H9 (cell line): ENCODE measurements around the gene BMERB1. TPM values are rescaled to one million over a fixed set of nuclear protein-coding genes. Genes with fewer than 3 reads are reported as not detected.
A peak's percentile ranks its signal among the peaks of the same experiment; 100 is the strongest.

Experiments used
- DNase-seq: peaks from one replicate; pipeline ENCODE4 v3.0.0-alpha.2; 2017
- H2AFZ ChIP-seq: one replicate; pipeline ENCODE4 v1.6.1; 2013; ENCODE audit warnings: mild to moderate bottlenecking, low read length, control low read depth, moderate library complexity
- H2AK5ac ChIP-seq: 2 replicates; pipeline ENCODE4 v1.6.1; 2013; ENCODE audit warnings: low read length, control low read depth, mixed read lengths; ENCODE audit not compliant: insufficient read length
- H2BK120ac ChIP-seq: one replicate; pipeline ENCODE4 v1.6.1; 2013; ENCODE audit warnings: low read depth, mild to moderate bottlenecking, low read length, control low read depth, inconsistent platforms; ENCODE audit not compliant: poor library complexity, severe bottlenecking
- H2BK12ac ChIP-seq: 2 replicates; pipeline ENCODE4 v1.6.1; 2013; ENCODE audit warnings: low read length, control low read depth, mixed read lengths, low read depth; ENCODE audit not compliant: insufficient read length
- H2BK15ac ChIP-seq: 2 replicates; pipeline ENCODE4 v1.6.1; 2013; ENCODE audit warnings: low read depth, low read length, control low read depth
- H2BK20ac ChIP-seq: one replicate; pipeline ENCODE4 v1.6.1; 2013; ENCODE audit warnings: low read depth, mild to moderate bottlenecking, low read length, control low read depth, inconsistent platforms; ENCODE audit not compliant: poor library complexity, severe bottlenecking
- H2BK5ac ChIP-seq: 2 replicates; pipeline ENCODE4 v1.6.1; 2013; ENCODE audit warnings: low read length, control low read depth, mixed read lengths; ENCODE audit not compliant: insufficient read length
- H3K14ac ChIP-seq: 2 replicates; pipeline ENCODE4 v1.6.1; 2013; ENCODE audit warnings: low read length, control low read depth; ENCODE audit not compliant: insufficient read depth
- H3K18ac ChIP-seq: 2 replicates; pipeline ENCODE4 v1.6.1; 2013; ENCODE audit warnings: low read depth, mild to moderate bottlenecking, mixed read lengths, low read length, control low read depth; ENCODE audit not compliant: insufficient read length
- H3K23ac ChIP-seq: 2 replicates; pipeline ENCODE4 v1.6.1; 2013; ENCODE audit warnings: low read length, control low read depth, mixed read lengths, low read depth; ENCODE audit not compliant: insufficient read length
- H3K23me2 ChIP-seq: 2 replicates; pipeline ENCODE4 v1.6.1; 2013; ENCODE audit warnings: low read depth, mild to moderate bottlenecking, mixed read lengths, low read length, control low read depth; ENCODE audit not compliant: insufficient read length, poor library complexity, severe bottlenecking
- H3K27ac ChIP-seq: 2 replicates; pipeline ENCODE4 v1.5.1; 2013; ENCODE audit warnings: low read length, control low read depth, mixed read lengths, low read depth; ENCODE audit not compliant: insufficient read length
- H3K27me3 ChIP-seq: 2 replicates; pipeline ENCODE4 v1.6.1; 2013; ENCODE audit warnings: low read length, control low read depth, inconsistent platforms; ENCODE audit not compliant: insufficient read depth
- H3K4ac ChIP-seq: 2 replicates; pipeline ENCODE4 v1.6.1; 2013; ENCODE audit warnings: low read depth, mild to moderate bottlenecking, control low read depth, inconsistent platforms, low read length, moderate library complexity
- H3K4me1 ChIP-seq: 2 replicates; pipeline ENCODE4 v1.6.1; 2013; ENCODE audit warnings: low read length, control low read depth, inconsistent platforms; ENCODE audit not compliant: insufficient read depth
- H3K4me2 ChIP-seq: 2 replicates; pipeline ENCODE4 v1.6.1; 2013; ENCODE audit warnings: low read length, control low read depth, mixed read lengths; ENCODE audit not compliant: insufficient read length, insufficient read depth
- H3K56ac ChIP-seq: 2 replicates; pipeline ENCODE4 v1.6.1; 2013; ENCODE audit warnings: low read depth, mild to moderate bottlenecking, mixed read lengths, low read length, control low read depth; ENCODE audit not compliant: insufficient read length
- H3K79me1 ChIP-seq: 2 replicates; pipeline ENCODE4 v1.6.1; 2013; ENCODE audit warnings: low read depth, mild to moderate bottlenecking, moderate library complexity, low read length, control low read depth, inconsistent platforms; ENCODE audit not compliant: insufficient read depth, poor library complexity, severe bottlenecking
- H3K79me2 ChIP-seq: 2 replicates; pipeline ENCODE4 v1.6.1; 2013; ENCODE audit warnings: low read length, control low read depth, inconsistent platforms; ENCODE audit not compliant: insufficient read depth
- H3K9ac ChIP-seq: 2 replicates; pipeline ENCODE4 v1.6.1; 2013; ENCODE audit warnings: low read length, control low read depth, mixed read lengths; ENCODE audit not compliant: insufficient read length; ENCODE audit errors: extremely low read depth
- H3K9me3 ChIP-seq: one replicate; pipeline ENCODE4 v1.6.1; 2013; ENCODE audit warnings: low read depth, low read length, inconsistent platforms; ENCODE audit not compliant: control insufficient read depth
- H3T11ph ChIP-seq: one replicate; pipeline ENCODE4 v1.6.1; 2013; ENCODE audit warnings: mild to moderate bottlenecking, low read length, control low read depth, inconsistent platforms
- H4K20me1 ChIP-seq: one replicate; pipeline ENCODE4 v1.6.1; 2013; ENCODE audit not compliant: control insufficient read depth, insufficient read length, insufficient read depth
- H4K5ac ChIP-seq: 2 replicates; pipeline ENCODE4 v1.6.1; 2013; ENCODE audit warnings: low read depth, mild to moderate bottlenecking, mixed read lengths, low read length, control low read depth; ENCODE audit not compliant: insufficient read length
- H4K8ac ChIP-seq: replicated peaks from 2 replicates; pipeline ENCODE4 v1.6.1; 2013; ENCODE audit warnings: low read length, control low read depth, mixed read lengths, low read depth; ENCODE audit not compliant: insufficient read length
- H4K91ac ChIP-seq: 2 replicates; pipeline ENCODE4 v1.6.1; 2013; ENCODE audit warnings: low read depth, mild to moderate bottlenecking, moderate library complexity, mixed read lengths, low read length, control low read depth; ENCODE audit not compliant: insufficient read length
- H3K27ac Mint-ChIP-seq, 3 experiments: 2 replicates in 2 of 3; 3 replicates in 1 of 3; pipeline ENCODE4 v1.8.0; 2020 to 2021; ENCODE audit warnings: mixed read lengths in 3 of 3, mild to moderate bottlenecking in 1 of 3, moderate library complexity in 1 of 3
- H3K27me3 Mint-ChIP-seq: 2 replicates; pipeline ENCODE4 v1.8.0; 2021; ENCODE audit warnings: low read depth, mild to moderate bottlenecking, moderate library complexity, mixed read lengths
- H3K36me3 Mint-ChIP-seq, 3 experiments: 2 replicates in 2 of 3; 3 replicates in 1 of 3; pipeline ENCODE4 v1.8.0; 2020 to 2021; ENCODE audit warnings: low read depth in 3 of 3, mixed read lengths in 3 of 3; ENCODE audit not compliant: insufficient read depth in 1 of 3
- H3K4me1 Mint-ChIP-seq, 2 experiments: 2 replicates each; pipeline ENCODE4 v1.8.0; 2020; ENCODE audit warnings: mixed read lengths in 2 of 2
- H3K4me3 Mint-ChIP-seq, 2 experiments: 2 replicates in 1 of 2; 3 replicates in 1 of 2; pipeline ENCODE4 v1.8.0; 2020 to 2021; ENCODE audit warnings: mild to moderate bottlenecking in 2 of 2, mixed read lengths in 2 of 2, moderate library complexity in 1 of 2
- H3K9me3 Mint-ChIP-seq, 2 experiments: 2 replicates in 1 of 2; 3 replicates in 1 of 2; pipeline ENCODE4 v1.8.0; 2020; ENCODE audit warnings: mild to moderate bottlenecking in 2 of 2, mixed read lengths in 2 of 2, moderate library complexity in 1 of 2
- WGBS: extraction: QIAGEN DNeasy Blood & Tissue Kit; methylation state at CpG from one replicate; pipeline ENCODE4 v1.1.7; 2013; ENCODE audit warnings: missing lambda C conversion rate, low lambda C conversion rate, mixed read lengths; ENCODE audit not compliant: insufficient read length; ENCODE audit errors: extremely low coverage; 5-methylcytosine and 5-hydroxymethylcytosine counted together
- total RNA-seq: library from RNA; stranded (reverse); gene quantifications from 2 replicates; pipeline ENCODE4 v1.2.1, GENCODE V29; 2021
- TF ChIP-seq, protein P1 (sequence below): fragments of 200-600 bp; sonication (generic); conservative IDR thresholded peaks from 3 replicates; pipeline ENCODE4 v1.8.0; 2021; ENCODE audit warnings: antibody characterized with exemption, mild to moderate bottlenecking

The BMERB1 gene
- total RNA-seq, 1 experiment from 2014 or later: 19.5 TPM

DNA sequence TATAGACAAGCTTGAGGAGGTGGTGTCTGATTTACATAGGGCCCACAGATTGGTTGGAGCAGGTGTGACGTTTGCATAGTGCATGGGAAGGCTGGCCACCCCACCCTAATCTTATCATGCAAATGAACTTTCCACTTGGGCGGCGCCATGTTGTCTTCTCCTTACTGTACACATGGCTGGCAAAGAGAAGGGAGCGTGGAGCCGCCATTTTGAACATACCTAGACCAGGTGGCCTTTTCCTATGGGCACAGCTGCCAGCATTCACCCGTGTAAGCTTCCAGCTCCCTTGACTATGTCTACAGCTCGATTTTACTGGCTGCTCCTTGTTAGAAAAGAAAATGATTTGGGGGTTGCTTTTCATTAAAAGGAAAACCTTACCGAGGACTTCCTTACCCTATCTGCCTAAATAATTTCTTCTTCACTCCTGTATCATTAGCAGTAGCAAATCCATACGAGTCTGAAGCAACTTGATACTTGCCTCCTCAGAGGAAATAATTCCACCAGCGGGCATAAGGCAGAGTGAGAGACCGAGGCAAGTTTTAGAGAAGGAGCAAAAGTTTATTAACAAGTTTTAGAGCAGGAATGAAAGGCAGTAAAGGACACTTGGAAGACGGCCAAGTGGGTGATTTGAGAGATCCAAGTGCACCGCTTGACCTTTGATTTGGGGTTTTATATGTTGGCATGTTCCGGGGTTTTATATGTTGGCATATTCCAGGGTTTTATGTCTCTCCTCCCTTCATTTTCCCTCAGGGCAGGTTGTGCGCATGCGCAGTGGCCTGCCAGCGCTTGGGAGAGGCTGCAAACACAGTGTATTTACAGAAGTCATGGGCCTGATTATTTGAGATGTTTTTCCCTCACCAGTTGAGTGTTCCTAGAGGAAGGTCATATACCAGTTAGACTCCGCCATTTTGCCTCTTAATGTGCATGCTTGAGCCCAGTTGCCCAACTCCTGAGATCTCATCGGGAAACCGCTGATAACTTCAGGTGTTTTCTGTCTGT is 142.9 kb downstream of the BMERB1 start:
- H2AFZ ChIP-seq: no peak overlapping the region
- H3K27ac ChIP-seq: no peak overlapping the region
- H3K18ac ChIP-seq: no peak overlapping the region
- DNase-seq: no peak
- H4K91ac ChIP-seq: no peak overlapping the region
- peaks cover 13 to 22% (median 15%) of the 10 kb centered on the region in 3 experiments for H3K36me3 Mint-ChIP-seq
- no peak overlapping the region for H3K23ac ChIP-seq
- no peak overlapping the region for H2BK15ac ChIP-seq
- H3K4me1 ChIP-seq: peaks cover under 1% of the 10 kb centered on the region; the same call in 1 of the 2 replicates
- H3K56ac ChIP-seq: no peak overlapping the region
- H3K79me2 ChIP-seq: no peaks in the 10 kb centered on the region
- no peaks in the 10 kb centered on the region for H3K27me3 ChIP-seq
- H3K9ac ChIP-seq: no peak overlapping the region
- peaks cover 9 to 12% of the 10 kb centered on the region in 2 experiments for H3K4me1 Mint-ChIP-seq
- no peaks in the 10 kb centered on the region for H3K9me3 ChIP-seq
- no peak overlapping the region for H2BK5ac ChIP-seq
- H4K20me1 ChIP-seq: no peaks in the 10 kb centered on the region
- no peak overlapping the region for H4K8ac ChIP-seq
- no peak overlapping the region for H3K4ac ChIP-seq
- H3T11ph ChIP-seq: no peak overlapping the region
- no peaks in the 10 kb centered on the region for H3K79me1 ChIP-seq
- H2AK5ac ChIP-seq: no peak overlapping the region
- H4K5ac ChIP-seq: no peak overlapping the region
- H3K14ac ChIP-seq: no peak overlapping the region
- H3K23me2 ChIP-seq: no peaks in the 10 kb centered on the region
- H3K4me2 ChIP-seq: no peak overlapping the region
- H3K27ac Mint-ChIP-seq: peak overlapping the region in 1 of 3 experiments; percentile 59; a peak in 3 of 7 replicates
- TF ChIP-seq, protein P1, sequence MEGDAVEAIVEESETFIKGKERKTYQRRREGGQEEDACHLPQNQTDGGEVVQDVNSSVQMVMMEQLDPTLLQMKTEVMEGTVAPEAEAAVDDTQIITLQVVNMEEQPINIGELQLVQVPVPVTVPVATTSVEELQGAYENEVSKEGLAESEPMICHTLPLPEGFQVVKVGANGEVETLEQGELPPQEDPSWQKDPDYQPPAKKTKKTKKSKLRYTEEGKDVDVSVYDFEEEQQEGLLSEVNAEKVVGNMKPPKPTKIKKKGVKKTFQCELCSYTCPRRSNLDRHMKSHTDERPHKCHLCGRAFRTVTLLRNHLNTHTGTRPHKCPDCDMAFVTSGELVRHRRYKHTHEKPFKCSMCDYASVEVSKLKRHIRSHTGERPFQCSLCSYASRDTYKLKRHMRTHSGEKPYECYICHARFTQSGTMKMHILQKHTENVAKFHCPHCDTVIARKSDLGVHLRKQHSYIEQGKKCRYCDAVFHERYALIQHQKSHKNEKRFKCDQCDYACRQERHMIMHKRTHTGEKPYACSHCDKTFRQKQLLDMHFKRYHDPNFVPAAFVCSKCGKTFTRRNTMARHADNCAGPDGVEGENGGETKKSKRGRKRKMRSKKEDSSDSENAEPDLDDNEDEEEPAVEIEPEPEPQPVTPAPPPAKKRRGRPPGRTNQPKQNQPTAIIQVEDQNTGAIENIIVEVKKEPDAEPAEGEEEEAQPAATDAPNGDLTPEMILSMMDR: no peak
- H2BK20ac ChIP-seq: no peak overlapping the region
- no peak overlapping the region for H2BK12ac ChIP-seq
- H3K9me3 Mint-ChIP-seq: no peaks in the 10 kb centered on the region; a peak in 1 of 5 replicates
- no peaks in the 10 kb centered on the region for H3K27me3 Mint-ChIP-seq
- no peak overlapping the region for H2BK120ac ChIP-seq
- no peak overlapping the region for H3K4me3 Mint-ChIP-seq
- no CpG with 5 or more reads among the region's 20 CpGs for WGBS
